GM18909 (cell line): ENCODE results near the gene PDIK1L.
A peak's percentile ranks its signal among the peaks of the same experiment; 100 is the strongest.

ENCODE experiments used
- ATAC-seq: cut with Tn5 transposase; IDR thresholded peaks from one replicate; pipeline ENCODE4 v1.9.1; 2021; ENCODE audit warnings: mild to moderate bottlenecking; ENCODE audit not compliant: unreplicated experiment, poor library complexity

Gene PDIK1L

GRCh38 chr1:26119892-26120608, 8.4 kb downstream of the PDIK1L start:
- ATAC-seq = peak; percentile 55

GRCh38 chr1:26121854-26122773, 10.5 kb downstream of the PDIK1L start:
- no peak for ATAC-seq

- no peak for ATAC-seq
These were observed 11.7 kb downstream of the PDIK1L start for GRCh38 chr1:26122988-26123973.

- no peak for ATAC-seq
These were observed 13.1 kb downstream of the PDIK1L start for GRCh38 chr1:26124418-26125331.

- no peak for ATAC-seq
These were observed 13.8 kb downstream of the PDIK1L start for GRCh38 chr1:26125382-26125781.

- no peak for ATAC-seq
These were observed 14.3 kb downstream of the PDIK1L start for GRCh38 chr1:26125946-26126320.

- ATAC-seq = peak; percentile 69
These were observed 14.9 kb downstream of the PDIK1L start for GRCh38 chr1:26126321-26127084.

- no peak for ATAC-seq
These were observed 15.9 kb downstream of the PDIK1L start for GRCh38 chr1:26127235-26128163.

GRCh38 chr1:26129778-26130177, 18.2 kb downstream of the PDIK1L start:
- no peak for ATAC-seq

GRCh38 chr1:26130695-26131094, 19.1 kb downstream of the PDIK1L start:
- no peak for ATAC-seq

GRCh38 chr1:26132128-26132833, 20.7 kb downstream of the PDIK1L start:
- ATAC-seq = no peak

GRCh38 chr1:26132834-26133167, 21.2 kb downstream of the PDIK1L start:
- no peak for ATAC-seq

- no peak for ATAC-seq
These were observed 22.8 kb downstream of the PDIK1L start for GRCh38 chr1:26134466-26134865.

GRCh38 chr1:26138974-26139558, 27.4 kb downstream of the PDIK1L start:
- no peak for ATAC-seq

- ATAC-seq = no peak
These were observed 30.5 kb downstream of the PDIK1L start for GRCh38 chr1:26142159-26142558.

- no peak for ATAC-seq
These were observed 33.7 kb downstream of the PDIK1L start for GRCh38 chr1:26145041-26145959.
